GM18873 (cell line): ENCODE results near the gene CCDC12.

Experiments used
- ATAC-seq: cut with Tn5 transposase; IDR thresholded peaks from one replicate; pipeline ENCODE4 v1.9.1; 2021; ENCODE audit warnings: mild to moderate bottlenecking, moderate library complexity, moderate number of reproducible peaks; ENCODE audit not compliant: unreplicated experiment, low FRiP score

The CCDC12 gene

DNA sequence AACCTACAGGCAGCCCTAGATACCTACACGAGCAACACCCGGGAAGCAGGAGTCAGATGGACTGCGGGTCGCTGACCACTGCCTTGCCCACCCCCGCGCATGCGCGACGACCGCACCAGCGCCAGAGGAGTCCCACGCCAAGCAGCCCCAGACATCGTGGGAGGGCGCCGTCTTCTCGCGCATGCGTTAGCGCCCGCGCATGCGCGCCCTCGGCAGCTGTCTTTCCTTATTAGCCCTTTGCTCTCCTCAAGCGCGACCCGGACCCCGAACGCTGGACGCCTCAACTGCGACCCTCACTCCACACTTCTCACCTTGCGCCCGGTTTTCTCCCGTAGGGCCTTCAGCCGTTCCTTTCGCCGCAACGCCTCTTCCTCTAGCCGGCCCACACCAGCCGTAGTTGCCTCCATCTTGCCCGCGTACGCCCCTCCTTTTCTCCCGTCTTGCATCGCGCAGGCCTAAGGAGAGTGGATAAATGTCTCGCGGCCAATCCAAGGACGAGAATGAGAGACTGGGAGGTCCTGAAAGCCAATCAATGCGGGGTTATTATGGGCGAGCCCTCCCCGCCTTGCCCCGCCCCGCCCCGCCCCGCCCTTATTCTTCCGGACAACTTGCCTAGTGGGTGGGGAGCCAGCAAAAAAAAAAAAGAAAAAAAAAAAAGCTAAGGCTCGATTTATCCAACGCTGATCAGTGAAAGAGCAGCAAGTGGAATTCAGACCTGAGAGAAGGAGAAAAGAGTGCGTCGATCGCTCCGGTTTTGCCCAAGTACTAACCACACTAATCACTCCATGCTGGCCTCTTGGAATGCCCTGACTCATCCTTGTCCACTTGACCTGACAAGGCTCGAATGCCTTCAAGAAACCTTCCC is at the start of gene CCDC12:
Gene CCDC12 (minus strand): TSS at position 420 of the 865 bp plus-strand sequence. CDS start 13 bp downstream, at position 407.
- peak; percentile 61 for ATAC-seq

- no peak for ATAC-seq
Measured at GRCh38 chr3:47024932-47025331, 48.4 kb upstream of the CCDC12 start.

GRCh38 chr3:47022641-47023071 is 46.1 kb upstream of the CCDC12 start:
- ATAC-seq, result no peak

GRCh38 chr3:47020311-47020710 is 43.8 kb upstream of the CCDC12 start:
- ATAC-seq, result no peak

DNA sequence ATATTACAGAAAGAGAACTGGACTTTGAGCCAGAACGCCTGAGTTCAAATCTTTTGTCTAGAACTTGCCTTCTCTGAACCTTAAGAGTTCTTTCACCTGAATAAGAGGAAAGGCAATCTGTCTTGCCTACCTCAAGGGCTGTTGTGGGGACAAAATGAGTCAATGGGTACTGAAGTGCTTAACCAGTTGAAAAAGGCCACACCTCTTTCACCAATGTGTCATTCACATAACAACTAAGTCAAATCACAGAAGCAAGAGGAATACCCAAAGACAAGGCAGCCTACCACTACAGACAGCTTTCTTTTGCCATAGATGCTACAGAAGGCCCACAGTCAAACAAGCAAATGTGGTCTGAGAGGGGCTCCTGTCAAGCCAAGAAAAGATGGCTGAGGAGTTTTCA is 42.7 kb upstream of the CCDC12 start:
- ATAC-seq, result no peak

DNA sequence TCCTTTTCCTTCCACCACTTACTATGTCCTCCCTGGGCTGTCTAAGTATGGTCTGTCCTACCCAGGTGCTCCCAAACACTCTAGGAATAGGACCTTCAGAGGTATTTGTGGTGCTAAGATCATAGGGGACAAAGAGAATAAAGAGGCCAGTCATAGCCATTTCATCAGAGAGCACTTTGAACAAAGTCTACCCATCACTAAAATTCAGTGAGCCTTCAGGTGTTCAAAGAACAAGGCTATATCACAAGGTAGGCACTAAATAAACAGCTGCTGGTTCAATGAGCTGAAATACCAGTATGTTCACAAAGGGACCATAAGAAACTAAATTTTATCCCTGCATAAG is 41.7 kb upstream of the CCDC12 start:
- ATAC-seq, result no peak

DNA sequence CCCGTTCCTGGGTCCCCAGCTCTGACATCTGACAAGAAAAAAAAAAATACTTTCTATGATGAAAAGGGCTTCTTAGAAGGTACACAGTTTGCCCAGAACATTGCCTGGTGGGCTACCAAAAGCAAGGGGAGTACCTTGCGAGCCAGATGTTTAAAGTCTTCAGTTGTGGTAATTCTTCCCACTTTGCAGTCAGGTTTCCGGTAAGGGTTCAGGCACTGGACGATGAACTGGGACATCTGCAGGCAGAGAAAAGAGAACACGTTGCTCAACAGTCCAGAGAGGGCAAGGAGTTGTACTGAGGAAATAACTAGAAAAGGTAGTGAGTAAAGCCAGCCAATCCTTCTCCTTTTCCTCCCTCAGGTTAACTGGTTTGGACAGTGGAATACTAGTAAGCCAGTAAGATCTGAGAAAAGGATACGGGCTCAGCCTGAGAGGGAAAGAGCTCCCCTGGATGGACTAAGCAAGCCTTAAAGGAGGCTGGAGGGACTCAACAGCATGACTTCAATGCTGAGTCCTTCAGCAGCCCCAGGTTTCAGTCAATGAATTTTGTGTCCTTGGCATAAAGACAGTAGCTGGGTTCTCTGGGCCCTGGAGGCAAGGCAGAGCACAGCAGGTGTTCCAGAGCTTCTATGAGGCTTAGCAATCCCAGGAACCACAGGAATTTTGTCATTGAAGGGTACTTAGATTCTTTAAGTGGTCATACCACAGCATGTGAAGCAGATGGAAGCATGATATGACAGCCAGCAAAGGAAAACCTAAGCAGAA is 41.1 kb upstream of the CCDC12 start:
- no peak for ATAC-seq

- ATAC-seq, result no peak
Measured at GRCh38 chr3:47016934-47017435, 40.4 kb upstream of the CCDC12 start.

DNA sequence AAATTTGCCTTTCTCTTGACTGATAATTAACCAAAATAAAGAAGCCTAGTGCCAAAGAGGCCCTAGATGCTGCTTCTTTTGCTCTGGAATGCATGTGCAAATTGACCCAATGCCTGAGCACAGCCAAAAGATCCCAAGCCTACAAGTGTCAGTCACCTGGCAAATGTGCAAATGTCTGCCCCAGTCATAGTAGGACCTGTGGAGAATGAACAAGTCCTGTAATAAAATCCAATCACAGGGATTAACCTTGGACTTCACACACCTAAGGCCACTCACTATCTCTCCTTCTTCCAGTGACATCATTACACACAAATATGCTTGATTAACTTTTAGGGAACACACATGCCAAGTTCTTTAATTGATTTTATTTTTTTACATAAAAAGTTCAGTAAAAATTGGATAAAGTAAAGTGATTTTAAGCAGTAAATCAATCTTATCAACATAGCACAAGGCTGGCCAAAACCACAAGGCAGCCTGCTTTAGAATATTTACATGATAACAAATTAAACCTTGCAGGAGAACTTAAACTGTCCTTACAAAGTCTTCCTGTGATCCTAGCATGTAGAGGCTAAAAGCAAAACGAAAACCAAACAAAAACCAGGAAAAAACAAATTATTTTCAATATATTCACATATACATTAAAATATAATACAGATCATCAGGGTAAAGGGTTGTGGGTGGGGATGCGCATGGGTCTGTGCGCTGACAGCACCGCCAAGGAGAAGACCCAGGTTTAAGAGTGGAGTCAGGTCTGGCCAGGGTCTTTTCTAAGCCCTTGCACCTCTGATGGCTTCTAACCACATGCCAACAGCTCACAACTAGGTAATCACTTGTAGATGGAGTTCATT is 39.8 kb upstream of the CCDC12 start:
- no peak for ATAC-seq

GRCh38 chr3:47015151-47015550 is 38.6 kb upstream of the CCDC12 start:
- no peak for ATAC-seq

DNA sequence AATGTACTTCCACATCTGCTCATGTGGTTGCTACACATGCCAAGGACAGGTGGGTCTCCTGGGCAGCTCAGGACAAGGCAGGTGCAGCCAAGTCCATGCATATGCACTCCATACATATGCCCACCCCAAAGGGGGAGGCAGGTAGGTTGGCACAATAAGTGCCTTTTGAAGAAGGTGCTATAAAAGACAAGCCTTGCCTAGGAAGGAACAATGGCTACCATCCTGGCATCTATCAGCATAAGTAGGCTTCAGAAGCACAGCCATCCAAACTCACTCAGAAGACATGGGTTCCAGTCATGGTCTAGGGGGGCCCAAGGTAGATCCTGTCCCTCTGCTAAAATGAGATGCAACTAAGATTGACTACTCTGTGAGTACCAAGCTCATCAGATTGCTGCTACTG is 37.5 kb upstream of the CCDC12 start:
- ATAC-seq, result no peak

GRCh38 chr3:47013231-47013630 is 36.7 kb upstream of the CCDC12 start:
- no peak for ATAC-seq

DNA sequence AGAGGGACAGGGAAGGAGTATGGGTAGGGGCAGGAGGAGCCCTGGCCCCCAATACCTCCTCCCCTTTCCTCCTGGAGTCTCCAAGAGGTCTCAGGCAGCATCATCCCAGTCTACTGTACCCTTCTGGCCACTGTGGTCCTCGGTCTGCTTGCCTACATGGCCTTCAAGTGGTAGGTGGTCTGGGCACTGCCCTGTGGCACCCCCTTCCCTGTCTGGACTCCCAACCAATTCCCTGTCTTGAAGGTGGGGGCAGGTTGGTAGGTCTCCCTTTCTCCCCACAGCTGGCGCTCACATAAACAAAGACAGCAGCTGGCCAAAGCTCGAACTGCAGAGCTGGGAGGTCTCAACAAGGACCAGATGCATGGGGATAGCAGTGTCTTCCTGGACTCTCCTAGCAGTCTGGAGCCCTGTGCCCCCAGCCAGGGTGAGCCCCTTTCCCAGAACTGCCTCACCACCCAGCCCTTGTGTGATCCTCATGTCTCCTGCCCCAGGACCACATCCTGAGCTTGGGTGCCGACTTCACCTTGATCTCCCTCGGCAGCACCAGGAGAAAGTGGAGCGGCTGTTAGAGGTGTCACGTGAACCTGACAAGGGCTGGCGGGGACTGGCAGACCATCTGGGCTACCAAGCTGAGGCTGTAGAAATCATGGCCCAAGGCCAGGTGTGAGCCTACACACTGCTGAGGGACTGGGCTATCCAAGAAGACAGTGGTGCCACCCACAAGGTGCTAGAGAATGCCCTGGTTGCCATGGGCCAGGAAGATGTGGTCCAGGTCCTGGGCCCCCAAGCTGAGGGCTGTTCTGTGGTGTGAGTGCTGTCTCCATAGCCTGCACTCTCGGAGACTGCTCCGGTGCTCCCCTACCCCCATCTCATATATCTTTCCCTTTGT is 36.0 kb upstream of the CCDC12 start:
- ATAC-seq, result no peak

- ATAC-seq, result no peak
Measured at GRCh38 chr3:47011371-47011770, 34.8 kb upstream of the CCDC12 start.

GRCh38 chr3:47010910-47011309 is 34.4 kb upstream of the CCDC12 start:
- ATAC-seq, result no peak

GRCh38 chr3:47010111-47010712 is 33.7 kb upstream of the CCDC12 start:
- no peak for ATAC-seq

DNA sequence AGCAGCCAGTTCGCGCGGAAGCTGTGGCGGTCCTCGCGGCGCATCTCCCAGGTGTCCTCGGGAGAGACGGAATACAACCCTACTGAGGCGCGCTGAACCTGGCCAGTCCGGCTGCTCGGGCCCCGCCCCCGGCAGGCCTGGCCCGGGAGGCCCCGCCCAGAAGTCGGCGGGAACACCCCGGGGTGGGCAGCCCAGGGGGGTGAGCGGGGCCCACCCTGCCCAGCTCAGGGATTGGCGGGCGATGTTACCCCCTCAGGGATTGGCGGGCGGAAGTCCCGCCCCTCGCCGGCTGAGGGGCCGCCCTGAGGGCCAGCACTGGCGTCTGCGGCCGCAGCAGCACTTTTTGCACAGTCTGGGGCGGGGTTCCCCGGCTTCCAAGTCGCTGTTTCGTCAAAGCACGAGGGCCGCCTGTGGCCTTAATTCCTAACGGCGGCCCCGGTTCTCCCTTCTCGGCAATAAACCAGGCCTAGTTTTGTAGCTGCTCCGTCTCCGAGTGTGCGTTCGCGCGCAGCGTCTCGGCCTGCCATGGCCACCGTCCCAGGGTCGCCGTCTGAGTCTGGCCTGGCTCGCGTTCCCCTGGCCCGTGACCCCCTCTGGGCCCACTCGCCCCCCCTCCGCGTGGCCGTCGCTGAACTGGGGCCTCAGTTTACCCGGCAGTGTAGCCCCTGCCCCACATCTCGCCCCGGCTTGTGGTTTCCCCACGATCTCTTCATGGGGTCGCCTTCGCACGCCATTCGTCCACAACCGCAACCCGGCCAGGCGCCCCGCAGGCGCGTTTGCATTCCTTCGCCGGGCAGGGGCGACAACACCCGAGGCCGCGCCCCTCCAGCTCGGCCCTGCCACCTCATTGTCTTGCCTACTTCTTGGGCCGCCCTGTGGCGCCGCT is 32.9 kb upstream of the CCDC12 start:
- no peak for ATAC-seq

DNA sequence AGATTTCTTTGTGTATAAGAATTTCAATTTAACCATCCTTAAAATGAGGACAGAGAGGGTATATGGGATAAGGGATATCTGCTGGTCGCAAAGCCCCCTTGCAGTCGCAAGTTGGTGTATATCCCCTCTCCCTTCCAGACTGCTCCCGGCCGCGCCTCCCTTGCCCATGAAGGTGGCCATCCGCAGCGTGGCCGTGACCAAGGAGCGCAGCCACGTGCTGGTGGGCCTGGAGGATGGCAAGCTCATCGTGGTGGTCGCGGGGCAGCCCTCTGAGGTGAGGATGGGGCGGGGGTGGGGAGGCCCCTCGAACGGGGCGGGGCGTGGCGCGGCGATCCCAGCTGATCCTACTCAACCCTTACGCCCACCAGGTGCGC is 32.3 kb upstream of the CCDC12 start:
- no peak for ATAC-seq
